ENCODE measurements around the gene LAIR2. TPM values are rescaled to one million over a fixed set of nuclear protein-coding genes. Genes with fewer than 3 reads are reported as not detected.

Gene LAIR2
- total RNA-seq, 2 donors from 2014 or later, result not detected

DNA sequence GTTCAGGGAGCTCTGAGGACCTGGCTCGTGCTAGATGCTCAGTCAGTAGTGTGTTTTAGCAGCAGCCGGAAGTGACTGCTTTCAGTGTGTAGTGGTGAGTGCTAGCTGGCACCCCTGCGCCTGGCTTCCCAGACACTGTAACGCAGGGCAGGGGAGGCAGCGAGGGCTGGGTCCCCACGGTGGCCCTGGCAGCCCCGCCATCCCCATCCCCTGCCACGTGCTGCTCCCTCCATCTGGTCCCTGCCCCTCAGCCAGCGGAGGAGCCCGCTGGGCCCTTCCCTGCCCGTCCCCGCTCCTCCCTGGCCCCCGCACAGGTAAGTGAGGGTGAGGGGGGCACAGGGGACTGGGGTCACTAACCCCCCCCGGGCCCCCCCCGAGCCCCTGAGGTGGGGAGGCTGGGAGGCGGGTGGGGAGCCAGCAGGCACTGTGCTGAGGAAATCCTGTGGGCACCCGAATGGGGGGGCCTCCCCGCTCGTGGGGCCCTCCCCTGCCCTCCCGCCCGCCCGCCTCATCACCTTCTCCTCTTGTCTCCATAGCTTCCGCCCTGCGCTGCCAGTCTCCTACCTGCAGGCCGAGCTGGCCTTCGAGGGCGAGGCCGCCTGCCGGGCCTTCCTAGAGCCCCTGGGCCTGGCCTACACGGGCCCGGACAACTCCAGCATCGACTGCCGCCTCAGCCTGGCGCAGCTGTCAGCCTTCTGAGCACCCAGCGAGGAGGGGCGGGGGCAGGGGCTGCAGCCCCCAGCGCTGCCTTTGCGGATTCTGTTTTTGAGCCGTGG lies 42.2 kb upstream of the LAIR2 start:
- Histone ChIP-seq H3K9me3 (no peaks in the 10 kb centered on the region), H3K4me1 (replicated peaks) (peaks cover 6% of the 10 kb centered on the region), H3K4me3 (no peak overlapping the region), H3K27me3 (replicated peaks; ENCODE audit: insufficient read depth) (no peaks in the 10 kb centered on the region), H3K36me3 (peaks cover 31 to 36% of the 10 kb centered on the region in 2 donors), H3K27ac (peak overlapping the region in 1 of 2 donors; percentile 98)
- TF ChIP-seq POLR2AphosphoS5 (IDR thresholded peaks at IDR 0.05) (no peak), POLR2A (IDR thresholded peaks at IDR 0.05) (no peak)
- TF ChIP-seq, protein P1, sequence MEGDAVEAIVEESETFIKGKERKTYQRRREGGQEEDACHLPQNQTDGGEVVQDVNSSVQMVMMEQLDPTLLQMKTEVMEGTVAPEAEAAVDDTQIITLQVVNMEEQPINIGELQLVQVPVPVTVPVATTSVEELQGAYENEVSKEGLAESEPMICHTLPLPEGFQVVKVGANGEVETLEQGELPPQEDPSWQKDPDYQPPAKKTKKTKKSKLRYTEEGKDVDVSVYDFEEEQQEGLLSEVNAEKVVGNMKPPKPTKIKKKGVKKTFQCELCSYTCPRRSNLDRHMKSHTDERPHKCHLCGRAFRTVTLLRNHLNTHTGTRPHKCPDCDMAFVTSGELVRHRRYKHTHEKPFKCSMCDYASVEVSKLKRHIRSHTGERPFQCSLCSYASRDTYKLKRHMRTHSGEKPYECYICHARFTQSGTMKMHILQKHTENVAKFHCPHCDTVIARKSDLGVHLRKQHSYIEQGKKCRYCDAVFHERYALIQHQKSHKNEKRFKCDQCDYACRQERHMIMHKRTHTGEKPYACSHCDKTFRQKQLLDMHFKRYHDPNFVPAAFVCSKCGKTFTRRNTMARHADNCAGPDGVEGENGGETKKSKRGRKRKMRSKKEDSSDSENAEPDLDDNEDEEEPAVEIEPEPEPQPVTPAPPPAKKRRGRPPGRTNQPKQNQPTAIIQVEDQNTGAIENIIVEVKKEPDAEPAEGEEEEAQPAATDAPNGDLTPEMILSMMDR (IDR thresholded peaks at IDR 0.05), result no peak
- no peak for DNase-seq (ENCODE audit: low spot score)
- 74% methylated on average over 17 of the region's 39 CpGs for WGBS
- intact Hi-C loops (cut with DNase I), result no loop called here

DNA sequence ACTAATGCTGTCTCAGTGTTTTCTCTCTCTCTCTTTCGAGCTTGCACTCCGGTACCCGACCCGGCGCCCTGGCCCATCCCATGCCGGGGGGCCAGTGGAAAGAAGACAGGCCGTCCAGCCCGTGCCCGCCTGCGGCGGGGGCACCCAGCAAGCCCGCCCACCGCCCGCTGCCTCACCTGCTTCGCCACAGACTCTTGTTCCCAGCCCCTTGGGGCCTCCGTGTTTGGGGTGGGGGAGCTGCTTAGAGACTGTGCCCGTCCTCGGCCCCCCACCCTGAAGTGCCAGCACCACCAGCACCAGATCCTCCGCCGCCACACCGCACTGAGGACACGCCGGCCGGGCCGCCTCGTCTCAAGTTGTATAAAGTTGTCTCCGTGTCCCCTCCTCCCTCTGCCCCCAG lies 41.4 kb upstream of the LAIR2 start:
- TF ChIP-seq, protein P1 (IDR thresholded peaks at IDR 0.05), result no peak
- TF ChIP-seq POLR2AphosphoS5 (IDR thresholded peaks at IDR 0.05) (no peak), POLR2A (IDR thresholded peaks at IDR 0.05) (no peak)
- intact Hi-C loops (cut with DNase I), result no loop called here
- Histone ChIP-seq H3K4me3 (no peak overlapping the region), H3K27ac (peak overlapping the region; percentile 97 to 98), H3K4me1 (replicated peaks) (peaks cover 6% of the 10 kb centered on the region), H3K9me3 (no peaks in the 10 kb centered on the region), H3K36me3 (peaks cover 25 to 28% of the 10 kb centered on the region in 2 donors), H3K27me3 (replicated peaks; ENCODE audit: insufficient read depth) (no peaks in the 10 kb centered on the region)
- DNase-seq (ENCODE audit: low spot score), result no peak
- 69% methylated on average over 27 of the region's 27 CpGs for WGBS

DNA sequence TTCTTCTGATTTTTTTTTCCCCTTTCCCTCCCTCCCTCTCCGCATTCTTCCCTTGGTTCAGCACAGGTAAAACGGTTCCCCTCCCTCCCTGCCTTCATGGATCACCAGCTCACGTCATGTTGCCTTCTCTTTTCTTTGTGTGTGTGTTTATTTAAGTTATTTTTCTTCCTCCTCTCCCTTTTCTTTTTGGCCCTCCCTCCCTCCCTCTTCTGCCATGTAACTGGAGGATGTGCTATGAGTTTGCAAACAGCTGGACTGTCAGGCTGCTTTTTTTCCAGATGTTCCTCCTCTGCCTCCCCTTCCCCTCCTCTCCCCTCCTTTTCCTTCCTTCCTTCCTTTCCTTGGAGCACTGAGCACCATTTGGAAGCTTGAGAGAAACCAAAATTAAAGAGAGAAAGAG lies 41.0 kb upstream of the LAIR2 start:
- peak overlapping the region in 1 of 2 donors; percentile 83 for H3K4me3 ChIP-seq
- no peaks in the 10 kb centered on the region for H3K27me3 ChIP-seq (replicated peaks; ENCODE audit: insufficient read depth)
- intact Hi-C loops (cut with DNase I), result no loop called here
- WGBS, result 30% methylated on average over 3 of the region's 3 CpGs
- H3K36me3 ChIP-seq, result peaks cover 21 to 24% of the 10 kb centered on the region in 2 donors
- H3K27ac ChIP-seq, result peak overlapping the region; percentile 97 to 98
- no peak for DNase-seq (ENCODE audit: low spot score)
- peaks cover 6% of the 10 kb centered on the region for H3K4me1 ChIP-seq (replicated peaks)
- TF ChIP-seq, protein P1 (IDR thresholded peaks at IDR 0.05), result no peak
- no peak for TF ChIP-seq POLR2AphosphoS5 (IDR thresholded peaks at IDR 0.05)
- no peak for TF ChIP-seq POLR2A (IDR thresholded peaks at IDR 0.05)
- H3K9me3 ChIP-seq, result no peaks in the 10 kb centered on the region

DNA sequence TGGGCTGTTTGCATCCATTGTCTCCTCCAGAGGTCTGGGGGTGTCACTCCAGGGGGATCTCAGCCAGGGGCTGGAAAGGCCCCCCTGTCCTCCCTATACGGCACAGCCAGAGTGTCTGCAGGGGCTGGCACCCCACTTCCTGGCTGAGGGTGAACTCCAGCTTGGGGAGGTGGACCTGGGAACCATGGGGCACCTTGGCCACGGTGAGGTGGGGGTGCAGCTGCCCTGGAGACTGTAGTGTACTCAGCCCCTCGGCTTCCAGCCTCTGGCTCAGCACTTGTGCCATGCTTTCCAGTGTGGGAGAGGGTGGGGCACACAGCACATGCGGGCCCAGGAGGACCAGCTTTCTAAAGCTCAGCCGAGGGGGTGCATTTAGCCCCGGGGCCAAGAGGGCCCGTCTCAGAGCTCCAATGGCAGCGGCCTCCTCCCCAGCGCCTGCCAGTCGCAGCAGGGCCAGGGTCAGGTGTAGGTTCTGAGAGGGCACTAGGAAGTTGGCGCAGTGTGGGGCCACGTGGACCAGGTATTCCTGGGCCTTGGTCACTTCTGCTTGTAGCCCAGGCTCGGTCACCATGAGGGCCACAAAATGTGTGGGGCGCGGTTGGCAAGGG lies 40.5 kb upstream of the LAIR2 start:
- TF ChIP-seq, protein P1 (IDR thresholded peaks at IDR 0.05), result no peak
- no peak for TF ChIP-seq POLR2AphosphoS5 (IDR thresholded peaks at IDR 0.05)
- no peak for TF ChIP-seq POLR2A (IDR thresholded peaks at IDR 0.05)
- peaks cover 16 to 18% of the 10 kb centered on the region in 2 donors for H3K36me3 ChIP-seq
- H3K4me3 ChIP-seq, result peak overlapping the region; percentile 50 to 83
- no peaks in the 10 kb centered on the region for H3K27me3 ChIP-seq (replicated peaks; ENCODE audit: insufficient read depth)
- no peak for DNase-seq (ENCODE audit: low spot score)
- H3K4me1 ChIP-seq (replicated peaks), result peaks cover 6% of the 10 kb centered on the region
- H3K9me3 ChIP-seq, result no peaks in the 10 kb centered on the region
- peak overlapping the region; percentile 97 to 98 for H3K27ac ChIP-seq
- intact Hi-C loops (cut with DNase I), result no loop called here
- WGBS, result 76% methylated on average over 13 of the region's 15 CpGs
